ENCODE measurements around the gene CDH10. TPM values are rescaled to one million over a fixed set of nuclear protein-coding genes. Genes with fewer than 3 reads are reported as not detected.

CDH10 gene
- total and polyA plus RNA-seq, 4 experiments from 2014 or later, result not detected

GRCh38 chr5:24555229-24555628, 89.5 kb downstream of the CDH10 start:
- DNase-seq, result no peak
- Histone ChIP-seq H3K36me3 (ENCODE audit: insufficient read depth, low read length) (no peaks in the 10 kb centered on the region), H3K4me3 (ENCODE audit: low read length in 2 of 2) (no peak overlapping the region), H3K9me3 (ENCODE audit: control insufficient read depth in 1 of 2, low read length in 2 of 2) (no peaks in the 10 kb centered on the region), H3K27me3 (ENCODE audit: insufficient read depth, low read length) (no peaks in the 10 kb centered on the region), H3K4me1 (ENCODE audit: insufficient read depth, low read length) (no peaks in the 10 kb centered on the region), H3K27ac (ENCODE audit: low read depth, low read length) (no peak overlapping the region)
- no peaks in the 10 kb centered on the region for H3K27me3 Mint-ChIP-seq
- ChIA-PET CTCF (ENCODE audit: partially characterized antibody) (no interaction called here), POLR2A (ENCODE audit: partially characterized antibody) (no interaction called here)
- no peak overlapping the region for H3K27ac Mint-ChIP-seq
- peaks cover 0 to 15% (median 8%) of the 10 kb centered on the region in 8 donors for H3K9me3 Mint-ChIP-seq
- intact Hi-C loops (cut with micrococcal nuclease), result no loop called here
- H3K4me1 Mint-ChIP-seq, result no peaks in the 10 kb centered on the region
- no peaks in the 10 kb centered on the region for H3K36me3 Mint-ChIP-seq
- H3K4me3 Mint-ChIP-seq, result no peak overlapping the region

- Histone ChIP-seq H3K36me3 (ENCODE audit: insufficient read depth, low read length) (no peaks in the 10 kb centered on the region), H3K4me3 (ENCODE audit: low read length in 2 of 2) (no peak overlapping the region), H3K9me3 (ENCODE audit: control insufficient read depth in 1 of 2, low read length in 2 of 2) (no peaks in the 10 kb centered on the region), H3K27ac (ENCODE audit: low read depth, low read length) (no peak overlapping the region), H3K4me1 (ENCODE audit: insufficient read depth, low read length) (no peaks in the 10 kb centered on the region), H3K27me3 (ENCODE audit: insufficient read depth, low read length) (no peaks in the 10 kb centered on the region)
- Mint-ChIP-seq H3K9me3 (peaks cover 0 to 14% (median 6%) of the 10 kb centered on the region in 8 donors), H3K36me3 (no peaks in the 10 kb centered on the region), H3K4me3 (no peak overlapping the region), H3K4me1 (no peaks in the 10 kb centered on the region), H3K27ac (no peak overlapping the region), H3K27me3 (no peaks in the 10 kb centered on the region)
- DNase-seq, result no peak
- POLR2A ChIA-PET (ENCODE audit: partially characterized antibody), result no interaction called here
- CTCF ChIA-PET (ENCODE audit: partially characterized antibody), result no interaction called here
- intact Hi-C loops (cut with micrococcal nuclease), result no loop called here
Measured at GRCh38 chr5:24547132-24547531, 97.6 kb downstream of the CDH10 start.

GRCh38 chr5:24539613-24540012, 105.2 kb downstream of the CDH10 start:
- Histone ChIP-seq H3K27ac (ENCODE audit: low read depth, low read length) (no peak overlapping the region), H3K4me3 (ENCODE audit: low read length in 2 of 2) (no peak overlapping the region), H3K9me3 (ENCODE audit: control insufficient read depth in 1 of 2, low read length in 2 of 2) (no peaks in the 10 kb centered on the region), H3K27me3 (ENCODE audit: insufficient read depth, low read length) (no peaks in the 10 kb centered on the region), H3K4me1 (ENCODE audit: insufficient read depth, low read length) (no peaks in the 10 kb centered on the region), H3K36me3 (ENCODE audit: insufficient read depth, low read length) (no peaks in the 10 kb centered on the region)
- Mint-ChIP-seq H3K27ac (no peak overlapping the region), H3K27me3 (no peaks in the 10 kb centered on the region), H3K36me3 (no peaks in the 10 kb centered on the region), H3K9me3 (peaks cover 0 to 8% (median 3%) of the 10 kb centered on the region in 8 donors), H3K4me3 (no peak overlapping the region), H3K4me1 (no peaks in the 10 kb centered on the region)
- POLR2A ChIA-PET (ENCODE audit: partially characterized antibody), result no interaction called here
- intact Hi-C loops (cut with micrococcal nuclease), result no loop called here
- CTCF ChIA-PET (ENCODE audit: partially characterized antibody), result no interaction called here
- no peak for DNase-seq

- intact Hi-C loops (cut with micrococcal nuclease), result no loop called here
- H3K27me3 ChIP-seq (ENCODE audit: insufficient read depth, low read length), result no peaks in the 10 kb centered on the region
- no peak overlapping the region for H3K4me3 Mint-ChIP-seq
- H3K36me3 Mint-ChIP-seq, result no peaks in the 10 kb centered on the region
- no peaks in the 10 kb centered on the region for H3K4me1 Mint-ChIP-seq
- no peak overlapping the region for H3K27ac ChIP-seq (ENCODE audit: low read depth, low read length)
- no peak overlapping the region for H3K27ac Mint-ChIP-seq
- no peaks in the 10 kb centered on the region for H3K9me3 ChIP-seq (ENCODE audit: control insufficient read depth in 1 of 2, low read length in 2 of 2)
- H3K4me3 ChIP-seq (ENCODE audit: low read length in 2 of 2), result no peak overlapping the region
- CTCF ChIA-PET (ENCODE audit: partially characterized antibody), result no interaction called here
- H3K36me3 ChIP-seq (ENCODE audit: insufficient read depth, low read length), result no peaks in the 10 kb centered on the region
- H3K4me1 ChIP-seq (ENCODE audit: insufficient read depth, low read length), result no peaks in the 10 kb centered on the region
- DNase-seq, result no peak
- H3K9me3 Mint-ChIP-seq, result peaks cover 0 to 8% (median 2%) of the 10 kb centered on the region in 8 donors
- no peaks in the 10 kb centered on the region for H3K27me3 Mint-ChIP-seq
- POLR2A ChIA-PET (ENCODE audit: partially characterized antibody), result no interaction called here
Measured at GRCh38 chr5:24538346-24538745, 106.4 kb downstream of the CDH10 start.

- Mint-ChIP-seq H3K4me1 (no peaks in the 10 kb centered on the region), H3K9me3 (peaks cover 0 to 8% (median 3%) of the 10 kb centered on the region in 8 donors), H3K27ac (no peak overlapping the region), H3K4me3 (no peak overlapping the region), H3K27me3 (no peaks in the 10 kb centered on the region), H3K36me3 (no peaks in the 10 kb centered on the region)
- intact Hi-C loops (cut with micrococcal nuclease), result no loop called here
- H3K4me1 ChIP-seq (ENCODE audit: insufficient read depth, low read length), result no peaks in the 10 kb centered on the region
- ChIA-PET POLR2A (ENCODE audit: partially characterized antibody) (no interaction called here), CTCF (ENCODE audit: partially characterized antibody) (interaction anchor here (0.6 kb wide), 1 partner anchor 17 kb away, joined by 4 read pairs; no protein-coding TSS in a partner anchor)
- no peaks in the 10 kb centered on the region for H3K27me3 ChIP-seq (ENCODE audit: insufficient read depth, low read length)
- no peak for DNase-seq
- H3K4me3 ChIP-seq (ENCODE audit: low read length in 2 of 2), result no peak overlapping the region
- no peak overlapping the region for H3K27ac ChIP-seq (ENCODE audit: low read depth, low read length)
- H3K9me3 ChIP-seq (ENCODE audit: control insufficient read depth in 1 of 2, low read length in 2 of 2), result no peaks in the 10 kb centered on the region
- no peaks in the 10 kb centered on the region for H3K36me3 ChIP-seq (ENCODE audit: insufficient read depth, low read length)
Measured at GRCh38 chr5:24535646-24536045, 109.1 kb downstream of the CDH10 start.

GRCh38 chr5:24530906-24531305, 113.9 kb downstream of the CDH10 start:
- H3K4me3 Mint-ChIP-seq, result no peak overlapping the region
- ChIA-PET CTCF (ENCODE audit: partially characterized antibody) (no interaction called here), POLR2A (ENCODE audit: partially characterized antibody) (no interaction called here)
- H3K36me3 ChIP-seq (ENCODE audit: insufficient read depth, low read length), result no peaks in the 10 kb centered on the region
- no peaks in the 10 kb centered on the region for H3K36me3 Mint-ChIP-seq
- no peaks in the 10 kb centered on the region for H3K4me1 Mint-ChIP-seq
- peaks cover 0 to 17% (median 8%) of the 10 kb centered on the region in 8 donors for H3K9me3 Mint-ChIP-seq
- no peak for DNase-seq
- no peaks in the 10 kb centered on the region for H3K27me3 ChIP-seq (ENCODE audit: insufficient read depth, low read length)
- H3K4me1 ChIP-seq (ENCODE audit: insufficient read depth, low read length), result no peaks in the 10 kb centered on the region
- no peak overlapping the region for H3K27ac ChIP-seq (ENCODE audit: low read depth, low read length)
- H3K9me3 ChIP-seq (ENCODE audit: control insufficient read depth in 1 of 2, low read length in 2 of 2), result no peaks in the 10 kb centered on the region
- intact Hi-C loops (cut with micrococcal nuclease), result no loop called here
- no peaks in the 10 kb centered on the region for H3K27me3 Mint-ChIP-seq
- H3K27ac Mint-ChIP-seq, result no peak overlapping the region
- H3K4me3 ChIP-seq (ENCODE audit: low read length in 2 of 2), result no peak overlapping the region

GRCh38 chr5:24525414-24525813, 119.4 kb downstream of the CDH10 start:
- intact Hi-C loops (cut with micrococcal nuclease), result no loop called here
- Histone ChIP-seq H3K36me3 (ENCODE audit: insufficient read depth, low read length) (no peaks in the 10 kb centered on the region), H3K4me3 (ENCODE audit: low read length in 2 of 2) (no peak overlapping the region), H3K27me3 (ENCODE audit: insufficient read depth, low read length) (no peaks in the 10 kb centered on the region), H3K9me3 (ENCODE audit: control insufficient read depth in 1 of 2, low read length in 2 of 2) (no peaks in the 10 kb centered on the region), H3K4me1 (ENCODE audit: insufficient read depth, low read length) (no peaks in the 10 kb centered on the region), H3K27ac (ENCODE audit: low read depth, low read length) (no peak overlapping the region)
- Mint-ChIP-seq H3K9me3 (peaks cover 0 to 20% (median 10%) of the 10 kb centered on the region in 8 donors), H3K27me3 (no peaks in the 10 kb centered on the region), H3K36me3 (no peaks in the 10 kb centered on the region), H3K4me1 (no peaks in the 10 kb centered on the region), H3K27ac (no peak overlapping the region), H3K4me3 (no peak overlapping the region)
- ChIA-PET POLR2A (ENCODE audit: partially characterized antibody) (no interaction called here), CTCF (ENCODE audit: partially characterized antibody) (no interaction called here)
- no peak for DNase-seq

GRCh38 chr5:24512423-24512822, 132.4 kb downstream of the CDH10 start:
- ChIA-PET CTCF (ENCODE audit: partially characterized antibody) (no interaction called here), POLR2A (ENCODE audit: partially characterized antibody) (no interaction called here)
- Mint-ChIP-seq H3K4me1 (no peaks in the 10 kb centered on the region), H3K27me3 (no peaks in the 10 kb centered on the region), H3K36me3 (no peaks in the 10 kb centered on the region), H3K9me3 (peaks cover 5 to 11% (median 9%) of the 10 kb centered on the region in 8 donors), H3K27ac (no peak overlapping the region), H3K4me3 (no peak overlapping the region)
- intact Hi-C loops (cut with micrococcal nuclease), result no loop called here
- Histone ChIP-seq H3K4me1 (ENCODE audit: insufficient read depth, low read length) (no peaks in the 10 kb centered on the region), H3K27ac (ENCODE audit: low read depth, low read length) (no peak overlapping the region), H3K9me3 (ENCODE audit: control insufficient read depth in 1 of 2, low read length in 2 of 2) (peaks cover 0 to 4% of the 10 kb centered on the region in 2 donors), H3K27me3 (ENCODE audit: insufficient read depth, low read length) (no peaks in the 10 kb centered on the region), H3K4me3 (ENCODE audit: low read length in 2 of 2) (no peak overlapping the region), H3K36me3 (ENCODE audit: insufficient read depth, low read length) (no peaks in the 10 kb centered on the region)
- no peak for DNase-seq

Data from CD4-positive, alpha-beta memory T cell (primary cell).